GM12878 (cell line): ENCODE measurements around the gene TNFRSF14. TPM values are rescaled to one million over a fixed set of nuclear protein-coding genes. Genes with fewer than 3 reads are reported as not detected.

Source experiments
- BMI1 ChIP-seq: fragments of 450-650 bp; IDR thresholded peaks from 2 replicates; pipeline ENCODE4 v1.6.1; 2016; ENCODE audit warnings: mild to moderate bottlenecking, moderate library complexity, borderline replicate concordance
- CHD4 ChIP-seq: fragments of 200-600 bp; sonication (generic); IDR thresholded peaks from 2 replicates; pipeline ENCODE4 v1.6.1; 2016; ENCODE audit warnings: mild to moderate bottlenecking
- E2F8 ChIP-seq: fragments of 450-650 bp; IDR thresholded peaks from 2 replicates; pipeline ENCODE4 v1.6.1; 2018; ENCODE audit warnings: mild to moderate bottlenecking, low read depth, moderate library complexity; ENCODE audit not compliant: partially characterized antibody
- EP300 ChIP-seq, 2 experiments: fragments of 150-350 bp in 1 of 2; IDR thresholded peaks; 2 replicates each; pipeline ENCODE4 v1.6.1; 2011 to 2012; ENCODE audit warnings: low read depth in 2 of 2, low read length in 2 of 2, borderline replicate concordance in 1 of 2, improper control_type of control experiment in 1 of 2, inconsistent platforms in 1 of 2; ENCODE audit not compliant: control insufficient read depth in 1 of 2
- EZH2 ChIP-seq: IDR thresholded peaks from 2 replicates; pipeline ENCODE4 v1.6.1; 2012; ENCODE audit warnings: low read depth, mild to moderate bottlenecking, control low read depth, inconsistent platforms, low read length, borderline replicate concordance; ENCODE audit not compliant: control insufficient read depth
- IRF4 ChIP-seq: IDR thresholded peaks from 2 replicates; pipeline ENCODE4 v1.6.1; 2011; ENCODE audit warnings: low read depth, low read length
- JUNB ChIP-seq: IDR thresholded peaks from 2 replicates; pipeline ENCODE4 v1.6.1; 2016; ENCODE audit warnings: antibody characterized with exemption, mild to moderate bottlenecking
- JUND ChIP-seq: IDR thresholded peaks from 2 replicates; pipeline ENCODE4 v1.6.1; 2012; ENCODE audit warnings: low read depth, mild to moderate bottlenecking, low read length, improper control_type of control experiment, moderate library complexity
- MYC ChIP-seq: IDR thresholded peaks from 2 replicates; pipeline ENCODE4 v1.6.1; 2011; ENCODE audit warnings: mild to moderate bottlenecking, low read length, moderate library complexity, inconsistent platforms; ENCODE audit not compliant: insufficient read depth, insufficient replicate concordance, insufficient read length, severe bottlenecking
- NKRF ChIP-seq: fragments of 450-650 bp; conservative IDR thresholded peaks from 2 replicates; pipeline ENCODE4 v1.6.1; 2017; ENCODE audit warnings: mild to moderate bottlenecking, moderate library complexity
- PML ChIP-seq: IDR thresholded peaks from 2 replicates; pipeline ENCODE4 v1.6.1; 2012; ENCODE audit warnings: low read length, inconsistent platforms
- RELB ChIP-seq: fragments of 450-650 bp; IDR thresholded peaks from 2 replicates; pipeline ENCODE4 v1.6.1; 2017; ENCODE audit warnings: low read depth, mild to moderate bottlenecking, moderate library complexity
- WRNIP1 ChIP-seq: IDR thresholded peaks from 2 replicates; pipeline ENCODE4 v1.6.1; 2011; ENCODE audit warnings: low read depth, low read length, improper control_type of control experiment, borderline replicate concordance
- ZBTB4 ChIP-seq: fragments of 450-650 bp; formaldehyde crosslinking; IDR thresholded peaks from 2 replicates; pipeline ENCODE4 v1.4.0; 2022; ENCODE audit warnings: mild to moderate bottlenecking, moderate library complexity
- ZNF384 ChIP-seq: IDR thresholded peaks from 2 replicates; pipeline ENCODE4 v1.6.1; 2012; ENCODE audit warnings: low read depth, mild to moderate bottlenecking, low read length, improper control_type of control experiment, borderline replicate concordance
- polyA plus RNA-seq, 11 experiments: library from polyadenylated mRNA; depleted of rRNA in 4 of 11; unstranded in 6 of 11; stranded (reverse) in 5 of 11; fragments of >200 nt; fragmentation: Nextera tagmentation in 4 of 11; fragmentation: Illumina TruSeq in 1 of 11; extraction: Ambion mirVana in 4 of 11; extraction: Trizol in 1 of 11; gene quantifications; 1 replicate in 1 of 11; 2 replicates in 10 of 11; pipeline versions ENCODE4 v1.2.1 to v1.2.3, GENCODE V29; 2011 to 2016; ENCODE audit warnings: inconsistent platforms in 2 of 11, missing spikeins in 2 of 11, low read depth in 1 of 11
- total RNA-seq, 4 experiments: library from RNA; depleted of rRNA in 3 of 4; stranded (reverse); fragments of >200 nt in 3 of 4; fragmentation: Illumina TruSeq in 1 of 4; extraction: Trizol in 1 of 4; gene quantifications; 2 replicates each; pipeline versions ENCODE4 v1.2.1 to v1.2.3, GENCODE V29; 2013 to 2021

Gene TNFRSF14
- total and polyA plus RNA-seq, 10 of the 15 experiments (the other 5 are each of a cell fraction or from before 2014, with no cell fraction given), result 0.43 to 114 (median 41.5) TPM

GRCh38 chr1:2546515-2547209, 9.5 kb upstream of the TNFRSF14 start (continued):
- peak; percentile 49; the same call in 1 of the 2 replicates for TF ChIP-seq NKRF
- no peak for TF ChIP-seq EZH2
- TF ChIP-seq BMI1, result no peak
- TF ChIP-seq ZNF384, result no peak
- no peak for TF ChIP-seq WRNIP1
- TF ChIP-seq MYC, result no peak
- TF ChIP-seq JUNB, result no peak
- no peak for TF ChIP-seq JUND
- no peak for TF ChIP-seq E2F8
- 0 out of 2 replicates have a peak, but pooled peaks have one; percentile 34 for TF ChIP-seq RELB
- TF ChIP-seq IRF4, result no peak
- no peak for TF ChIP-seq ZBTB4 (CRISPR knock-in tag)
- no peak for TF ChIP-seq EP300 (IDR thresholded peaks at IDR 0.05; ENCODE audit: borderline replicate concordance in 1 of 2, control insufficient read depth in 1 of 2, low read depth in 2 of 2, low read length in 2 of 2)
- TF ChIP-seq CHD4, result no peak
- TF ChIP-seq PML, result peak; percentile 84; the same call in 1 of the 2 replicates
